ENCODE results near the gene ABHD14A. TPM values are rescaled to one million over a fixed set of nuclear protein-coding genes. Genes with fewer than 3 reads are reported as not detected.

ABHD14A gene
- total RNA-seq, 4 donors from 2014 or later, result 19.0 to 53.4 (median 24.5) TPM

DNA sequence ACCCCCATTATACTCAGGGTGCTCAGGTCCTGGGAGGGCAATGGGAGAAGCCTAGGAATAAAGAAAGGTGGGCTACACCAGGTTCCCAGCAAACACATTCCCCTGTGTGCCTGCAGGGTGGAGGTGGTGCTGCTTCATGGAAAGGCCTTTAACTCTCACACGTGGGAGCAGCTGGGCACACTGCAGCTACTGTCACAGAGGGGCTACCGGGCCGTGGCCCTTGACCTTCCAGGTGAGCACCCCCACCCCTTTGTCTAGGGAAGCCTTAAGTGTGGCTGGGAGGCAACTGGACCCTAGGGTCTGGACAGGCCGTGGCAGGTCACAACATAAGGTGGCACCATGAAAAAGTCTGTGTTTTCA is 3.3 kb downstream of the ABHD14A start:
- DNase-seq (ENCODE audit: low spot score), result no peak
- ATAC-seq (ENCODE audit: low FRiP score), result no peak
- no peak for TF ChIP-seq CTCF (IDR thresholded peaks at IDR 0.05)

DNA sequence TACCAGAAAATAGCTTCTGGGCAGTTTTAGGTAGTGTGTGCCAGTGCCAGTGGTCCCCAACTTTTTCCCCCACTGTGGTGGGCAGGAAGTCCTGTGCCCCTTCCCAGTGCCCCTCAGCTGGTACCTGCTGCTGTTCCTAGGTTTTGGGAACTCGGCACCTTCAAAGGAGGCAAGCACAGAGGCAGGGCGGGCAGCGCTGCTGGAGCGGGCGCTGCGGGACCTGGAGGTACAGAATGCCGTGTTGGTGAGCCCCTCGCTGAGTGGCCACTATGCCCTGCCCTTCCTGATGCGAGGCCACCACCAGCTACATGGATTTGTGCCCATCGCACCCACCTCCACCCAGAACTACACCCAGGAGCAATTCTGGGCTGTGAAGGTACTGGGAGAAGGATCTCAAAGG is 5.4 kb downstream of the ABHD14A start:
- ATAC-seq (ENCODE audit: low FRiP score) (no peak), DNase-seq (ENCODE audit: low spot score) (no peak)
- no peak for TF ChIP-seq CTCF (IDR thresholded peaks at IDR 0.05)

GRCh38 chr3:51982352-51982837 is 7.5 kb downstream of the ABHD14A start:
- TF ChIP-seq CTCF (IDR thresholded peaks at IDR 0.05), result peak in 1 of 3 donors; percentile 4
- ATAC-seq (ENCODE audit: low FRiP score), result peak; percentile 11
- no peak for DNase-seq (ENCODE audit: low spot score)

GRCh38 chr3:51982838-51983577 is 8.1 kb downstream of the ABHD14A start, which contains the start of gene ACY1:
Gene ACY1, plus strand, starts transcription at chr3:51983535. Its CDS starts 530 bp downstream, at chr3:51984065.
- TF ChIP-seq CTCF (IDR thresholded peaks at IDR 0.05), result no peak
- ATAC-seq (ENCODE audit: low FRiP score) (peak; percentile 83), DNase-seq (ENCODE audit: low spot score) (peak; percentile 41)

- DNase-seq (ENCODE audit: low spot score) (no peak), ATAC-seq (ENCODE audit: low FRiP score) (no peak)
- no peak for TF ChIP-seq CTCF (IDR thresholded peaks at IDR 0.05)
Observed at GRCh38 chr3:51983578-51984268, 8.9 kb downstream of the ABHD14A start.

DNA sequence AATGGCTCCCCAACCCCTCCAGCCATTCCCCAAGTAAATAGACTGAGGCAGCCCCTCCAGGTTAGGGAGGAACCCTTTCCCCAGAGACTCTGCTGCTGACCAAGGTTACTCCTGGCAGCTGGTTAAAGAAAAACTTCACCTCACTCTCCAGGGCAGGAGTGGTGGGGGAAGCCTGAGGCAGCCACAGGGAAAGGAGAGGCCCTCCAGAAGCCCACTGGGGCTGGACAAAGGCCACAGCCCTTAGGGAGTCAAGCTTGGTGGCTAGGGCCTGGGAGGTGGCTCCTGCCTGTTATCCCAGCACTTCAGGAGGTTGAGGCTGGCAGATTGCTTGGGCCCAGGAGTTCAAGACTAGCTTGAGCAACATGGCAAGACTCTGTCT is 9.4 kb downstream of the ABHD14A start:
- no peak for DNase-seq (ENCODE audit: low spot score)

More for the DNA sequence above, 9.4 kb downstream of the ABHD14A start:
- ATAC-seq (ENCODE audit: low FRiP score), result no peak
- TF ChIP-seq CTCF (IDR thresholded peaks at IDR 0.05), result no peak
